SU-DHL-6 (cell line): Measurements from ENCODE around the gene CLASP1.

Source experiments
- CTCF ChIP-seq: fragments of 200-600 bp; sonication (generic); IDR thresholded peaks from one replicate; pipeline ENCODE4 v1.5.1; 2017; ENCODE audit warnings: antibody characterized with exemption, mild to moderate bottlenecking, low read length, moderate library complexity; ENCODE audit not compliant: insufficient read depth, poor library complexity, severe bottlenecking
- EZH2phosphoT487 ChIP-seq: fragments of 200-600 bp; sonication (generic), shearing (Covaris generic); conservative IDR thresholded peaks from 2 replicates; pipeline ENCODE4 v1.6.1; 2018; ENCODE audit warnings: mild to moderate bottlenecking, antibody characterized with exemption, low read length, moderate library complexity, mixed read lengths

DNA sequence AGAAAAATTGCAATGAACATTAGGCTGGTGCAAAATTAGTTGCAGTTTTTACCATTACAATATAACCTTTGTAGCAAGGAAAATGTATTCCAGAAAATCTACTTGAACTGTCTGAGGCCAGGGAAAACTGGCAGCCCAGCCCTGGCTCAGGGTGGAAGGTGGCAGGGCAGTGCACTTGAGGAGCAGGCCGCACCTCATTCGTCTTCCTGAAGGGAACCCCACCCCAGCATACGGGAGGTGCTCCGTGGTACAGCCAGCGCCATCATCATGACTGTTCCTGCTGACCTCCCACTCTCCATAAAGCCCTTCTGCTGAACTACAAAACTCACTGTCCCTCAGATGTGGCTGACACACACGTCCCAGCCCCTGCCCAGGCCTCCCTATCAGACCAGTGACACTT is 298.4 kb downstream of the CLASP1 start:
- TF ChIP-seq CTCF = no peak
- no peak for TF ChIP-seq EZH2phosphoT487
